ENCODE results near the gene PSG4.
"Not testable (repeated sequence)": the region's sequence is repeated elsewhere in the genome, so short reads cannot be mapped to it uniquely, and the experiment has no call there.

PSG4 gene

GRCh38 chr19:43197666-43198397 is 7.6 kb downstream of the PSG4 start:
- not testable (repeated sequence) for FAIRE-seq

- not testable (repeated sequence) for FAIRE-seq
These were observed 11.0 kb downstream of the PSG4 start for GRCh38 chr19:43194397-43194796.

GRCh38 chr19:43192381-43193155 is 12.9 kb downstream of the PSG4 start:
- FAIRE-seq = not testable (repeated sequence)

GRCh38 chr19:43188092-43188491 is 17.3 kb downstream of the PSG4 start:
- FAIRE-seq = not testable (repeated sequence)

GRCh38 chr19:43186311-43186935 is 19.0 kb downstream of the PSG4 start, which contains the start of gene PSG5:
Gene PSG5 (minus strand): TSS chr19:43186536. CDS start chr19:43186405, 131 bp downstream.
- FAIRE-seq = not testable (repeated sequence)

GRCh38 chr19:43181869-43182771 is 23.3 kb downstream of the PSG4 start:
- FAIRE-seq = not testable (repeated sequence)

GRCh38 chr19:43179569-43180147 is 25.8 kb downstream of the PSG4 start:
- not testable (repeated sequence) for FAIRE-seq

- FAIRE-seq = not testable (repeated sequence)
These were observed 26.9 kb downstream of the PSG4 start for GRCh38 chr19:43178577-43178976.

- not testable (repeated sequence) for FAIRE-seq
These were observed 39.5 kb downstream of the PSG4 start for GRCh38 chr19:43165906-43166305.

GRCh38 chr19:43163135-43163534 is 42.3 kb downstream of the PSG4 start:
- not testable (repeated sequence) for FAIRE-seq

- FAIRE-seq = not testable (repeated sequence)
These were observed 43.2 kb downstream of the PSG4 start for GRCh38 chr19:43162261-43162660.

GRCh38 chr19:43152214-43152613 is 53.2 kb downstream of the PSG4 start:
- no peak for FAIRE-seq

- FAIRE-seq = not testable (repeated sequence)
These were observed 55.6 kb downstream of the PSG4 start for GRCh38 chr19:43149788-43150187.

GRCh38 chr19:43148233-43148632 is 57.2 kb downstream of the PSG4 start:
- FAIRE-seq = no peak
